Measurements from ENCODE around the gene TPSG1. TPM values are rescaled to one million over a fixed set of nuclear protein-coding genes. Genes with fewer than 3 reads are reported as not detected.

The TPSG1 gene
- total RNA-seq, 1 donor from 2014 or later = not detected

- Mint-ChIP-seq H3K4me1 (ENCODE audit: low read depth, unreplicated experiment) (no peaks in the 10 kb centered on the region), H3K27ac (ENCODE audit: unreplicated experiment) (no peak overlapping the region), H3K27me3 (ENCODE audit: low read depth, unreplicated experiment) (peaks cover 5% of the 10 kb centered on the region), H3K4me3 (ENCODE audit: unreplicated experiment) (no peak overlapping the region), H3K36me3 (ENCODE audit: low read depth, unreplicated experiment) (peaks cover 6% of the 10 kb centered on the region), H3K9me3 (ENCODE audit: unreplicated experiment) (no peaks in the 10 kb centered on the region)
- Histone ChIP-seq H3K4me3 (ENCODE audit: insufficient read depth, low read depth, low read length) (no peak overlapping the region), H3K27me3 (ENCODE audit: insufficient read depth, low read length) (no peaks in the 10 kb centered on the region), H3K4me2 (ENCODE audit: low read length) (no peak overlapping the region), H3K27ac (ENCODE audit: low read depth, low read length) (no peak overlapping the region), H3K36me3 (ENCODE audit: insufficient read depth, low read length) (no peaks in the 10 kb centered on the region), H3K4me1 (ENCODE audit: insufficient read depth, low read length) (no peaks in the 10 kb centered on the region), H3K79me2 (ENCODE audit: insufficient read depth, low read length) (no peaks in the 10 kb centered on the region), H3K9me3 (ENCODE audit: insufficient read depth, low read depth, low read length) (no peaks in the 10 kb centered on the region), H3K9ac (ENCODE audit: low read length) (no peak overlapping the region), H4K20me1 (ENCODE audit: insufficient read depth, low read length) (no peaks in the 10 kb centered on the region), H2AFZ (ENCODE audit: low read depth, low read length) (no peak overlapping the region)
- DNase-seq (ENCODE audit: low read depth) (no peak), FAIRE-seq (no peak)
- TF ChIP-seq EZH2 (IDR thresholded peaks at IDR 0.05; ENCODE audit: insufficient read depth, low read length) (no peak), CTCF (IDR thresholded peaks at IDR 0.05; ENCODE audit: insufficient read depth, low read depth, low read length) (no peak)
These were observed 7.5 kb downstream of the TPSG1 start for GRCh38 chr16:1217526-1217925.

- no peak overlapping the region for H3K27ac ChIP-seq (ENCODE audit: low read depth, low read length)
- Mint-ChIP-seq H3K9me3 (ENCODE audit: unreplicated experiment) (no peaks in the 10 kb centered on the region), H3K36me3 (ENCODE audit: low read depth, unreplicated experiment) (peaks cover 6% of the 10 kb centered on the region), H3K4me1 (ENCODE audit: low read depth, unreplicated experiment) (no peaks in the 10 kb centered on the region), H3K4me3 (ENCODE audit: unreplicated experiment) (no peak overlapping the region), H3K27me3 (ENCODE audit: low read depth, unreplicated experiment) (peaks cover 5% of the 10 kb centered on the region), H3K27ac (ENCODE audit: unreplicated experiment) (no peak overlapping the region)
- no peak overlapping the region for H3K4me3 ChIP-seq (ENCODE audit: insufficient read depth, low read depth, low read length)
- H3K9ac ChIP-seq (ENCODE audit: low read length) = no peak overlapping the region
- H3K9me3 ChIP-seq (ENCODE audit: insufficient read depth, low read depth, low read length) = no peaks in the 10 kb centered on the region
- H3K36me3 ChIP-seq (ENCODE audit: insufficient read depth, low read length) = no peaks in the 10 kb centered on the region
- no peaks in the 10 kb centered on the region for H3K4me1 ChIP-seq (ENCODE audit: insufficient read depth, low read length)
- no peaks in the 10 kb centered on the region for H3K27me3 ChIP-seq (ENCODE audit: insufficient read depth, low read length)
- FAIRE-seq = no peak
- H4K20me1 ChIP-seq (ENCODE audit: insufficient read depth, low read length) = no peaks in the 10 kb centered on the region
- DNase-seq (ENCODE audit: low read depth) = no peak
- TF ChIP-seq EZH2 (IDR thresholded peaks at IDR 0.05; ENCODE audit: insufficient read depth, low read length) (no peak), CTCF (IDR thresholded peaks at IDR 0.05; ENCODE audit: insufficient read depth, low read depth, low read length) (no peak)
- no peak overlapping the region for H2AFZ ChIP-seq (ENCODE audit: low read depth, low read length)
- H3K4me2 ChIP-seq (ENCODE audit: low read length) = no peak overlapping the region
- H3K79me2 ChIP-seq (ENCODE audit: insufficient read depth, low read length) = no peaks in the 10 kb centered on the region
These were observed 8.2 kb downstream of the TPSG1 start for GRCh38 chr16:1216681-1217400.

GRCh38 chr16:1216296-1216619 is 8.8 kb downstream of the TPSG1 start:
- no peaks in the 10 kb centered on the region for H4K20me1 ChIP-seq (ENCODE audit: insufficient read depth, low read length)
- Mint-ChIP-seq H3K27me3 (ENCODE audit: low read depth, unreplicated experiment) (peaks cover 2% of the 10 kb centered on the region), H3K36me3 (ENCODE audit: low read depth, unreplicated experiment) (peaks cover 2% of the 10 kb centered on the region), H3K9me3 (ENCODE audit: unreplicated experiment) (no peaks in the 10 kb centered on the region), H3K4me1 (ENCODE audit: low read depth, unreplicated experiment) (no peaks in the 10 kb centered on the region), H3K4me3 (ENCODE audit: unreplicated experiment) (no peak overlapping the region), H3K27ac (ENCODE audit: unreplicated experiment) (no peak overlapping the region)
- no peaks in the 10 kb centered on the region for H3K79me2 ChIP-seq (ENCODE audit: insufficient read depth, low read length)
- H3K9ac ChIP-seq (ENCODE audit: low read length) = no peak overlapping the region
- H3K9me3 ChIP-seq (ENCODE audit: insufficient read depth, low read depth, low read length) = no peaks in the 10 kb centered on the region
- FAIRE-seq (no peak), DNase-seq (ENCODE audit: low read depth) (no peak)
- no peaks in the 10 kb centered on the region for H3K27me3 ChIP-seq (ENCODE audit: insufficient read depth, low read length)
- H2AFZ ChIP-seq (ENCODE audit: low read depth, low read length) = no peak overlapping the region
- no peaks in the 10 kb centered on the region for H3K4me1 ChIP-seq (ENCODE audit: insufficient read depth, low read length)
- H3K4me3 ChIP-seq (ENCODE audit: insufficient read depth, low read depth, low read length) = no peak overlapping the region
- no peak overlapping the region for H3K4me2 ChIP-seq (ENCODE audit: low read length)
- no peak overlapping the region for H3K27ac ChIP-seq (ENCODE audit: low read depth, low read length)
- TF ChIP-seq EZH2 (IDR thresholded peaks at IDR 0.05; ENCODE audit: insufficient read depth, low read length) (no peak), CTCF (IDR thresholded peaks at IDR 0.05; ENCODE audit: insufficient read depth, low read depth, low read length) (no peak)
- H3K36me3 ChIP-seq (ENCODE audit: insufficient read depth, low read length) = no peaks in the 10 kb centered on the region

All from astrocyte (in vitro differentiated cells and primary cell).